Measurements from ENCODE around the gene SERP2.

The SERP2 gene

GRCh38 chr13:44368062-44368591, 5.5 kb upstream of the SERP2 start:
- Mint-ChIP-seq H3K4me1 (ENCODE audit: low read depth) (no peaks in the 10 kb centered on the region), H3K9me3 (no peaks in the 10 kb centered on the region), H3K36me3 (ENCODE audit: low read depth) (no peaks in the 10 kb centered on the region), H3K27ac (no peak overlapping the region), H3K27me3 (ENCODE audit: low read depth) (peaks cover 49% of the 10 kb centered on the region), H3K4me3 (no peak overlapping the region)

GRCh38 chr13:44368599-44369368, 4.8 kb upstream of the SERP2 start:
- H3K4me1 Mint-ChIP-seq (ENCODE audit: low read depth) = no peaks in the 10 kb centered on the region
- H3K27me3 Mint-ChIP-seq (ENCODE audit: low read depth) = peaks cover 49% of the 10 kb centered on the region
- no peaks in the 10 kb centered on the region for H3K9me3 Mint-ChIP-seq
- no peaks in the 10 kb centered on the region for H3K36me3 Mint-ChIP-seq (ENCODE audit: low read depth)
- H3K27ac Mint-ChIP-seq = no peak overlapping the region
- no peak overlapping the region for H3K4me3 Mint-ChIP-seq

GRCh38 chr13:44371421-44371820, 2.2 kb upstream of the SERP2 start:
- no peaks in the 10 kb centered on the region for H3K36me3 Mint-ChIP-seq (ENCODE audit: low read depth)
- H3K9me3 Mint-ChIP-seq = no peaks in the 10 kb centered on the region
- H3K27me3 Mint-ChIP-seq (ENCODE audit: low read depth) = peaks cover 52% of the 10 kb centered on the region
- no peaks in the 10 kb centered on the region for H3K4me1 Mint-ChIP-seq (ENCODE audit: low read depth)
- H3K27ac Mint-ChIP-seq = no peak overlapping the region
- no peak overlapping the region for H3K4me3 Mint-ChIP-seq

- no peaks in the 10 kb centered on the region for H3K36me3 Mint-ChIP-seq (ENCODE audit: low read depth)
- peaks cover 54% of the 10 kb centered on the region for H3K27me3 Mint-ChIP-seq (ENCODE audit: low read depth)
- no peaks in the 10 kb centered on the region for H3K9me3 Mint-ChIP-seq
- no peak overlapping the region for H3K4me3 Mint-ChIP-seq
- no peak overlapping the region for H3K27ac Mint-ChIP-seq
- no peaks in the 10 kb centered on the region for H3K4me1 Mint-ChIP-seq (ENCODE audit: low read depth)
These were observed 400 bp upstream of the SERP2 start for GRCh38 chr13:44373247-44373600.

GRCh38 chr13:44374348-44374712, 706 bp downstream of the SERP2 start:
- peak overlapping the region; percentile 55 for H3K4me3 Mint-ChIP-seq
- H3K27me3 Mint-ChIP-seq (ENCODE audit: low read depth) = peaks cover 48% of the 10 kb centered on the region
- H3K36me3 Mint-ChIP-seq (ENCODE audit: low read depth) = no peaks in the 10 kb centered on the region
- H3K4me1 Mint-ChIP-seq (ENCODE audit: low read depth) = no peaks in the 10 kb centered on the region
- no peaks in the 10 kb centered on the region for H3K9me3 Mint-ChIP-seq
- H3K27ac Mint-ChIP-seq = no peak overlapping the region

GRCh38 chr13:44378277-44378676, 4.7 kb downstream of the SERP2 start:
- Mint-ChIP-seq H3K27ac (no peak overlapping the region), H3K4me1 (ENCODE audit: low read depth) (no peaks in the 10 kb centered on the region), H3K36me3 (ENCODE audit: low read depth) (no peaks in the 10 kb centered on the region), H3K9me3 (no peaks in the 10 kb centered on the region), H3K27me3 (ENCODE audit: low read depth) (peaks cover 23% of the 10 kb centered on the region), H3K4me3 (no peak overlapping the region)

GRCh38 chr13:44379885-44380284, 6.3 kb downstream of the SERP2 start:
- Mint-ChIP-seq H3K4me1 (ENCODE audit: low read depth) (no peaks in the 10 kb centered on the region), H3K4me3 (no peak overlapping the region), H3K9me3 (no peaks in the 10 kb centered on the region), H3K36me3 (ENCODE audit: low read depth) (no peaks in the 10 kb centered on the region), H3K27ac (no peak overlapping the region), H3K27me3 (ENCODE audit: low read depth) (peaks cover 22% of the 10 kb centered on the region)

GRCh38 chr13:44380404-44381165, 7.0 kb downstream of the SERP2 start:
- peaks cover 15% of the 10 kb centered on the region for H3K27me3 Mint-ChIP-seq (ENCODE audit: low read depth)
- no peak overlapping the region for H3K27ac Mint-ChIP-seq
- H3K36me3 Mint-ChIP-seq (ENCODE audit: low read depth) = no peaks in the 10 kb centered on the region
- no peak overlapping the region for H3K4me3 Mint-ChIP-seq
- H3K9me3 Mint-ChIP-seq = no peaks in the 10 kb centered on the region
- H3K4me1 Mint-ChIP-seq (ENCODE audit: low read depth) = no peaks in the 10 kb centered on the region

- Mint-ChIP-seq H3K9me3 (no peaks in the 10 kb centered on the region), H3K4me3 (no peak overlapping the region)
These were observed 9.1 kb downstream of the SERP2 start for GRCh38 chr13:44382635-44383145.

GRCh38 chr13:44383945-44384344, 10.3 kb downstream of the SERP2 start:
- H3K4me1 Mint-ChIP-seq (ENCODE audit: low read depth) = no peaks in the 10 kb centered on the region

More at GRCh38 chr13:44382635-44383145, 9.1 kb downstream of the SERP2 start:
- Mint-ChIP-seq H3K36me3 (ENCODE audit: low read depth) (no peaks in the 10 kb centered on the region), H3K27ac (no peak overlapping the region), H3K4me1 (ENCODE audit: low read depth) (no peaks in the 10 kb centered on the region), H3K27me3 (ENCODE audit: low read depth) (peaks cover 8% of the 10 kb centered on the region)

GRCh38 chr13:44384778-44385177, 11.2 kb downstream of the SERP2 start:
- no peak overlapping the region for H3K27ac Mint-ChIP-seq
- H3K27me3 Mint-ChIP-seq (ENCODE audit: low read depth) = peaks cover 5% of the 10 kb centered on the region
- no peak overlapping the region for H3K4me3 Mint-ChIP-seq
- H3K36me3 Mint-ChIP-seq (ENCODE audit: low read depth) = no peaks in the 10 kb centered on the region
- H3K4me1 Mint-ChIP-seq (ENCODE audit: low read depth) = no peaks in the 10 kb centered on the region
- H3K9me3 Mint-ChIP-seq = no peaks in the 10 kb centered on the region

More at GRCh38 chr13:44383945-44384344, 10.3 kb downstream of the SERP2 start:
- Mint-ChIP-seq H3K4me3 (no peak overlapping the region), H3K27ac (no peak overlapping the region), H3K36me3 (ENCODE audit: low read depth) (no peaks in the 10 kb centered on the region), H3K9me3 (no peaks in the 10 kb centered on the region), H3K27me3 (ENCODE audit: low read depth) (peaks cover 5% of the 10 kb centered on the region)

- Mint-ChIP-seq H3K27me3 (ENCODE audit: low read depth) (peaks cover 5% of the 10 kb centered on the region), H3K4me1 (ENCODE audit: low read depth) (no peaks in the 10 kb centered on the region), H3K9me3 (no peaks in the 10 kb centered on the region), H3K4me3 (no peak overlapping the region), H3K27ac (no peak overlapping the region), H3K36me3 (ENCODE audit: low read depth) (no peaks in the 10 kb centered on the region)
These were observed 11.8 kb downstream of the SERP2 start for GRCh38 chr13:44385401-44385800.

GRCh38 chr13:44385847-44386246, 12.2 kb downstream of the SERP2 start:
- Mint-ChIP-seq H3K9me3 (no peaks in the 10 kb centered on the region), H3K4me1 (ENCODE audit: low read depth) (no peaks in the 10 kb centered on the region), H3K27ac (no peak overlapping the region), H3K4me3 (no peak overlapping the region), H3K27me3 (ENCODE audit: low read depth) (peaks cover 5% of the 10 kb centered on the region), H3K36me3 (ENCODE audit: low read depth) (no peaks in the 10 kb centered on the region)

- H3K4me1 Mint-ChIP-seq (ENCODE audit: low read depth) = no peaks in the 10 kb centered on the region
- H3K4me3 Mint-ChIP-seq = no peak overlapping the region
- H3K9me3 Mint-ChIP-seq = no peaks in the 10 kb centered on the region
- no peak overlapping the region for H3K27ac Mint-ChIP-seq
- peaks cover 5% of the 10 kb centered on the region for H3K27me3 Mint-ChIP-seq (ENCODE audit: low read depth)
- no peaks in the 10 kb centered on the region for H3K36me3 Mint-ChIP-seq (ENCODE audit: low read depth)
These were observed 13.4 kb downstream of the SERP2 start for GRCh38 chr13:44386913-44387556.
